NCI-H1105 treated with DMSO at 0.1 percent for 48 hours (cell line): ENCODE results near the gene ZFYVE27.
A peak's percentile ranks its signal among the peaks of the same experiment; 100 is the strongest.

Experiments
- DNase-seq: peaks from one replicate; lab custom pipeline; 2025; lab: John Stamatoyannopoulos, UW

The ZFYVE27 gene

GRCh38 chr10:97770255-97770654, 33.3 kb downstream of the ZFYVE27 start:
- no peak for DNase-seq

- peak; percentile 14 for DNase-seq
These were observed 34.3 kb downstream of the ZFYVE27 start for GRCh38 chr10:97771055-97771891.

GRCh38 chr10:97771913-97772823, 35.2 kb downstream of the ZFYVE27 start, which contains the start of gene SFRP5:
Gene SFRP5, minus strand, starts transcription at chr10:97771999. Its CDS starts 166 bp downstream, at chr10:97771833.
- DNase-seq: no peak

- DNase-seq: no peak
These were observed 36.2 kb downstream of the ZFYVE27 start for GRCh38 chr10:97773096-97773495.

- DNase-seq: no peak
These were observed 37.9 kb downstream of the ZFYVE27 start for GRCh38 chr10:97774811-97775294.

- no peak for DNase-seq
These were observed 40.2 kb downstream of the ZFYVE27 start for GRCh38 chr10:97777143-97777542.

- no peak for DNase-seq
These were observed 41.7 kb downstream of the ZFYVE27 start for GRCh38 chr10:97778452-97779302.

- DNase-seq: no peak
These were observed 42.6 kb downstream of the ZFYVE27 start for GRCh38 chr10:97779492-97779891.

- DNase-seq: no peak
These were observed 43.0 kb downstream of the ZFYVE27 start for GRCh38 chr10:97779975-97780374.

GRCh38 chr10:97780841-97781617, 44.1 kb downstream of the ZFYVE27 start:
- DNase-seq: no peak

- DNase-seq: no peak
These were observed 44.8 kb downstream of the ZFYVE27 start for GRCh38 chr10:97781618-97782331.

- no peak for DNase-seq
These were observed 45.7 kb downstream of the ZFYVE27 start for GRCh38 chr10:97782455-97783228.

- no peak for DNase-seq
These were observed 47.4 kb downstream of the ZFYVE27 start for GRCh38 chr10:97784200-97784810.

- no peak for DNase-seq
These were observed 48.3 kb downstream of the ZFYVE27 start for GRCh38 chr10:97785231-97785630.

GRCh38 chr10:97785731-97786130, 48.8 kb downstream of the ZFYVE27 start:
- no peak for DNase-seq

- DNase-seq: no peak
These were observed 51.9 kb downstream of the ZFYVE27 start for GRCh38 chr10:97788552-97789442.

- DNase-seq: no peak
These were observed 53.0 kb downstream of the ZFYVE27 start for GRCh38 chr10:97789770-97790397.
